Measurements from ENCODE around the gene KCTD10. TPM values are rescaled to one million over a fixed set of nuclear protein-coding genes. Genes with fewer than 3 reads are reported as not detected.
A peak's percentile ranks its signal among the peaks of the same experiment; 100 is the strongest.

The KCTD10 gene
- total RNA-seq, 1 experiment from 2014 or later: 71.3 TPM

DNA sequence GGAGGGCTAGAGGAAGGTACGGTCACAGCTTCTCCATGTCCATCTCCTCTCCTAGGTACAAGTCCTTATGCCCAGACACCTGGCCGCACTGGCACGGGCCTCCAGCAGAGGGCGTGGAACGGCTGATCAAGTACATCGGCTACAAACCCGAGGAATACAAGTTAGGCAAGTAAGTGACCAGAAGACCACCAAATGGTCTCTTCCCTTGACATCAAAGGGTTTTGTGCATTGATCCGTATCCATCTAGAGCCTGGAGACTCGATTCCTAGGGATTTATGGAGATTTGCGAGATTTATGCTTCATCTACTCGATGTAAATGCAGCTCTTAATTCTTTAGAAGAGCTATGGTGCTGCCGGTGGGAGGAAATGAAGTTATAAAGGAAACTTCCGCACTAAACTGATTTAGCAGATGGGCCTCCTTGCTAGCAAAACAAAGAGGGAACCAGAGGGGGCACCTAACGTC lies 44.2 kb downstream of the KCTD10 start:
- Histone ChIP-seq H2BK15ac (ENCODE audit: low read depth, low read length) (no peak overlapping the region), H2BK20ac (ENCODE audit: low read depth, low read length, poor library complexity, severe bottlenecking) (no peak overlapping the region), H3K23ac (ENCODE audit: insufficient read length, low read depth, low read length) (no peak overlapping the region), H3K18ac (ENCODE audit: insufficient read length, low read depth, low read length) (no peak overlapping the region), H3K4me2 (ENCODE audit: insufficient read depth, insufficient read length, low read length) (no peak overlapping the region), H3K56ac (ENCODE audit: insufficient read length, low read depth, low read length) (no peak overlapping the region), H4K91ac (ENCODE audit: insufficient read length, low read depth, low read length) (no peak overlapping the region), H3K27ac (ENCODE audit: insufficient read length, low read depth, low read length) (no peak overlapping the region), H2AK5ac (ENCODE audit: insufficient read length, low read length) (no peak overlapping the region), H2AFZ (ENCODE audit: low read length) (no peak overlapping the region), H3K14ac (ENCODE audit: insufficient read depth, low read length) (no peak overlapping the region), H3K9ac (ENCODE audit: extremely low read depth, insufficient read length, low read length) (no peak overlapping the region), H3T11ph (ENCODE audit: low read length) (no peak overlapping the region), H4K8ac (replicated peaks; ENCODE audit: insufficient read length, low read depth, low read length) (no peak overlapping the region), H3K27me3 (ENCODE audit: insufficient read depth, low read length) (no peaks in the 10 kb centered on the region), H4K20me1 (ENCODE audit: control insufficient read depth, insufficient read depth, insufficient read length) (no peaks in the 10 kb centered on the region), H3K4ac (ENCODE audit: low read depth, low read length) (no peak overlapping the region), H3K4me1 (ENCODE audit: insufficient read depth, low read length) (peaks cover 7% of the 10 kb centered on the region; the same call in 1 of the 2 replicates), H4K5ac (ENCODE audit: insufficient read length, low read depth, low read length) (no peak overlapping the region), H3K9me3 (ENCODE audit: control insufficient read depth, low read depth, low read length) (no peaks in the 10 kb centered on the region), H3K79me1 (ENCODE audit: insufficient read depth, low read depth, low read length, poor library complexity, severe bottlenecking) (no peaks in the 10 kb centered on the region), H2BK5ac (ENCODE audit: insufficient read length, low read length) (no peak overlapping the region), H2BK120ac (ENCODE audit: low read depth, low read length, poor library complexity, severe bottlenecking) (no peak overlapping the region), H3K79me2 (ENCODE audit: insufficient read depth, low read length) (no peaks in the 10 kb centered on the region), H3K23me2 (ENCODE audit: insufficient read length, low read depth, low read length, poor library complexity, severe bottlenecking) (no peaks in the 10 kb centered on the region), H2BK12ac (ENCODE audit: insufficient read length, low read depth, low read length) (no peak overlapping the region)
- no peaks in the 10 kb centered on the region; a peak in 1 of 5 replicates for H3K9me3 Mint-ChIP-seq
- H3K4me1 Mint-ChIP-seq: peaks cover 39 to 46% of the 10 kb centered on the region in 2 experiments
- H3K36me3 Mint-ChIP-seq (ENCODE audit: insufficient read depth in 1 of 3, low read depth in 3 of 3): no peaks in the 10 kb centered on the region
- no CpG with 5 or more reads among the region's 14 CpGs for WGBS (ENCODE audit: extremely low coverage, insufficient read length, low lambda C conversion rate)
- H3K4me3 Mint-ChIP-seq: no peak overlapping the region
- peak; percentile 97 for DNase-seq
- TF ChIP-seq, protein P1, sequence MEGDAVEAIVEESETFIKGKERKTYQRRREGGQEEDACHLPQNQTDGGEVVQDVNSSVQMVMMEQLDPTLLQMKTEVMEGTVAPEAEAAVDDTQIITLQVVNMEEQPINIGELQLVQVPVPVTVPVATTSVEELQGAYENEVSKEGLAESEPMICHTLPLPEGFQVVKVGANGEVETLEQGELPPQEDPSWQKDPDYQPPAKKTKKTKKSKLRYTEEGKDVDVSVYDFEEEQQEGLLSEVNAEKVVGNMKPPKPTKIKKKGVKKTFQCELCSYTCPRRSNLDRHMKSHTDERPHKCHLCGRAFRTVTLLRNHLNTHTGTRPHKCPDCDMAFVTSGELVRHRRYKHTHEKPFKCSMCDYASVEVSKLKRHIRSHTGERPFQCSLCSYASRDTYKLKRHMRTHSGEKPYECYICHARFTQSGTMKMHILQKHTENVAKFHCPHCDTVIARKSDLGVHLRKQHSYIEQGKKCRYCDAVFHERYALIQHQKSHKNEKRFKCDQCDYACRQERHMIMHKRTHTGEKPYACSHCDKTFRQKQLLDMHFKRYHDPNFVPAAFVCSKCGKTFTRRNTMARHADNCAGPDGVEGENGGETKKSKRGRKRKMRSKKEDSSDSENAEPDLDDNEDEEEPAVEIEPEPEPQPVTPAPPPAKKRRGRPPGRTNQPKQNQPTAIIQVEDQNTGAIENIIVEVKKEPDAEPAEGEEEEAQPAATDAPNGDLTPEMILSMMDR (conservative IDR thresholded peaks at IDR 0.05): peak; percentile 89
- H3K27me3 Mint-ChIP-seq (ENCODE audit: low read depth): no peaks in the 10 kb centered on the region; the same call in 1 of the 2 replicates
- 0 out of 7 replicates have a peak overlapping the region, but pooled peaks of 1 of the 3 experiments have one; percentile 9 for H3K27ac Mint-ChIP-seq
